ENCODE measurements around the gene IL3. TPM values are rescaled to one million over a fixed set of nuclear protein-coding genes. Genes with fewer than 3 reads are reported as not detected.

IL3 gene
- total and polyA plus RNA-seq, 2 experiments from 2014 or later: not detected

- TF ChIP-seq ZNF462 (CRISPR knock-in tag; IDR thresholded peaks at IDR 0.05) (no peak), ETS1 (IDR thresholded peaks at IDR 0.05) (no peak), REST (IDR thresholded peaks at IDR 0.05; ENCODE audit: unreplicated experiment) (no peak), CTCF (conservative IDR thresholded peaks at IDR 0.05; ENCODE audit: low read depth in 2 of 2) (no peak), JUNB (IDR thresholded peaks at IDR 0.05; ENCODE audit: unreplicated experiment) (no peak), ZNF331 (CRISPR knock-in tag; IDR thresholded peaks at IDR 0.05; ENCODE audit: low read depth) (no peak)
Observed at GRCh38 chr5:132050661-132051552, 9.5 kb upstream of the IL3 start (continued).

All from GM23338 (cell line).